Measurements from ENCODE around the gene LSMEM2.
"Not testable (repeated sequence)": the region's sequence is repeated elsewhere in the genome, so short reads cannot be mapped to it uniquely, and the experiment has no call there.

LSMEM2 gene

DNA sequence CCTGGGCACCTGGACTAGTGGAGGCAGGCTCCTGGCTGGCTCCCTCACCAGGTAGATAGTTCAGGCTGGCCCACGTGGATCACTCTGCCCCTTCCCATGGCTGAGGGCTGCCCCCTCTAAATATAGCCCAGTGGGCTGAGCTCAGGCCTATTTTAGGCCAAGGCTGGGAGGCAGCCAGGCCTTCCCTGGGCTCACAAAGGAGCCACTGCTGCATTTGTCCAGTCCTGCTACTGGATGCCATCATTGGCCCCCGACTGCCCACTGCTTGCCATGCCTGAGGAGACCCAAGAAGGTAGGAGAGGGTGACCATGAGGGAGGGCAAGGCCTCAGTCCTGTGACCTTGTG, at the start of gene LSMEM2:
LSMEM2 (plus strand) TSS at position 208 of the 345 bp plus-strand sequence; CDS start at position 235, 27 bp downstream.
- DNase-seq (ENCODE audit: low spot score), result no peak

DNA sequence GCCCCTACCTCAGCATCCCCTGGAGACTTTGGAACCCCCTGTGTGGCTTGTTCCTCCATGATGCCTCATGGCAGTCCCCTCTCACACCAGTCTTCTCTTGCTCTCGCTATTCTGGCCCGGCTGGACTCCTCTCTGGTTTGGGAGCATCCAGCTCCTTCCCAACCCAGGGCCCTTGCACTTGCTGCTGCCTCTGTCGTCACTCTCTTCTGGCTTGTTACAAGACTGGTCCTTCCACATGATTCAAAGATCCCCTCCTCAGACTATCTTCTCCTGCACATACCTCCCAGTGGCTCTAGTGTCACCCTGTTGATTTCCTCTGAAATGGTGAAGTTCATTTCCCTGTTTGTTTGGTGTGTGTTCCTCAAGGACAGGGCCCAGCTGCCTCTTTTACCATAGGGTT, 49.4 kb upstream of the LSMEM2 start:
- DNase-seq (ENCODE audit: low spot score), result no peak

GRCh38 chr3:50230104-50230793, 48.6 kb upstream of the LSMEM2 start:
- DNase-seq (ENCODE audit: low spot score), result no peak

DNA sequence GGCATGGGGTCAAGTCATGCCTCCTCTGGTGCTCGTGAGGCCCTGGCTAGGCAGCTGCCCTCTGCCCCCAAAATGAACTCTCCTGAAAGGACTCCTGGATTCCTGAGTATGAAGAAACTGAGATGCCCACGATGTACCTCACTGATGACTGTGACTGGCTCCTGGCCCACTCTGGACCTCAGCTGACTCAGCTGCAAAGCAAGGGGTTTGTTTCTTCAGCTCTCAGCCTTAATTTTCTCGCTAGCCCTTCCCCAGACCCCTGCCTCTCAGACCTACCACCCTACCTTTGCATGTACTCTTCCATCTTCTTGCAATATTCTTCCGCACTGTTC, 48.1 kb upstream of the LSMEM2 start:
- no peak for DNase-seq (ENCODE audit: low spot score)

- no peak for DNase-seq (ENCODE audit: low spot score)
Observed at GRCh38 chr3:50231581-50231980, 47.3 kb upstream of the LSMEM2 start.

DNA sequence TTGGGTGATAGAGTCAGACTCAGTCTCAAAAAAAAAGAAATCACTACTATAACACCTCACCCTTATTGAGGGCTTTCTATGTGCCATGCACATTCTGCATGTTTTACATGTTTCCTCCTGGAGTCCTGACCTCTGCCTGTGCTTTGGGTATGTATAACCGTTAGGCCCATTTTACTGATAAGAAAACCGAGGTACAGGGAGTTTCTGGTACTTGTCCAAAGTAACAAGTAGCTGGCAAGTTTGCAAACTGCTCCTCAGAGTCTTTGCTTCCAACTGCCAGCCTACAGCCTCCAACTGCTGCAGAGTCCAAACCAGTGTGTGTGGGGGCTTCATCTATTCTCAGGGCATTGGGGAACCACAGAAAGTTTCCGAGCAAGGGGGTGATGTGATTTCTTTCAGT, 46.6 kb upstream of the LSMEM2 start:
- no peak for DNase-seq (ENCODE audit: low spot score)

GRCh38 chr3:50233176-50233575, 45.7 kb upstream of the LSMEM2 start:
- no peak for DNase-seq (ENCODE audit: low spot score)

GRCh38 chr3:50235716-50236483, 43.0 kb upstream of the LSMEM2 start, which contains the start of gene GNAI2:
Gene GNAI2, plus strand, starts transcription at chr3:50236204. Its CDS starts 132 bp downstream, at chr3:50236336.
- peak; percentile 99 for DNase-seq (ENCODE audit: low spot score)

- DNase-seq (ENCODE audit: low spot score), result no peak
Observed at GRCh38 chr3:50236484-50237132, 42.3 kb upstream of the LSMEM2 start.

GRCh38 chr3:50237133-50237651, 41.7 kb upstream of the LSMEM2 start:
- no peak for DNase-seq (ENCODE audit: low spot score)

- DNase-seq (ENCODE audit: low spot score), result no peak
Observed at GRCh38 chr3:50237754-50238548, 40.9 kb upstream of the LSMEM2 start.

DNA sequence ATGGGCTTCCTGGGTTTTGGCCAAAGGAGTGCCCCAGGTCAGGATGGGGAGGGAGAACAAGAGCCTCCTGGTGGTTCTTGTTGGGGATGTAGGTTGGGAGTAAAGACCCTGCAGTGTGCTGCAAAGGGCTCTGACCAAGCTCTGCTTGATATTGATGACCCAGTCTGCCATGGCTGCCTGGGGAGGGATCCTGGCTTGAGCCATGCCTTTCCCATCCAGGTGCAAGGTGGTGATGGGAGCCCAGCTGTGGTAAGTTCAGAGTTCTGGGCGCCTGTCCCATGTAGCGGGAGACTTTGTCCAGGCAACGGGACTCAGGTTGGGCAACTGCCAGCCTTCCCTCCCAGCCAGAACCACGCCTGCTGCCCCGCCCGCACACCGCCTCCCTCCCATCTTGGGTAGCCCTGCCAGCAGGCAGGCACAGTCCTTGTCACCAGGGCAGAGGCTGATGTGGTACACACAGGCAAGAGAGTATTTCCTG, 40.3 kb upstream of the LSMEM2 start:
- DNase-seq (ENCODE audit: low spot score), result peak; percentile 69

- no peak for DNase-seq (ENCODE audit: low spot score)
Observed at GRCh38 chr3:50239649-50240048, 39.2 kb upstream of the LSMEM2 start.

- no peak for DNase-seq (ENCODE audit: low spot score)
Observed at GRCh38 chr3:50241163-50241562, 37.7 kb upstream of the LSMEM2 start.

DNA sequence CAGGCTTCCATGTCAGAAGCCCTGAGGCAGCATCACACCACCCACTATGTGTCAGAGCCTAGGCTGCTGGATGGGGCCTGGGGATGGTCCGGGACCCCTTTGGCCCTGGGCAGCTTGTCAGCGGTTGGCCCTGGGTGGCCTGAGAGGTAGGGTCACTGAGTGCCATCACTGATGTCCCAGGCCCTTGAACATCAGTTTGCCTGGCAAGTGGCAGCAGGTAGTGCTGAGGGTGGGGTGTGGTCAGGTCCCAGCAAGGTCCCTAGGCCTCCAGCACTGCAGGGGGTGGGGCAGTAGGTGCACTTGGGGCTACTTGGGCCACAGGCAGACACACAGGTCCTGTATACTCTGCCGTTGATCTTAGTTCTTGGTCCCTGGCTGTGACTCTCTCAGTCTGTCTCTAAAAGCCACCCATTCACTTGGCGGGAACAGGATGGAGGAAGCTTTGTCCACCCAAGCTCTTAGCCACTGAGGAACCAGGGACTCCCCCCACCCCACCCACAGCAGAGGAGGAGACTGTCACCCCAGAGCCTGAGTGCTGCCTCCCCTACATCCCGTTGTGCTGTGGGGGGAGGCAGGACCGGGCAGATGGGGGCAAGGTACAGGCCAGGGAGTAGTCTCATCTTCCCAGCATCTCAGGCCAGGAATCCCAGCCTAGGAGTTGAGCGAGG, 37.0 kb upstream of the LSMEM2 start:
- DNase-seq (ENCODE audit: low spot score), result no peak

- no peak for DNase-seq (ENCODE audit: low spot score)
Observed at GRCh38 chr3:50242381-50242770, 36.5 kb upstream of the LSMEM2 start.

- no peak for DNase-seq (ENCODE audit: low spot score)
Observed at GRCh38 chr3:50242851-50243542, 35.9 kb upstream of the LSMEM2 start.

GRCh38 chr3:50243543-50243895, 35.4 kb upstream of the LSMEM2 start:
- DNase-seq (ENCODE audit: low spot score), result no peak

DNA sequence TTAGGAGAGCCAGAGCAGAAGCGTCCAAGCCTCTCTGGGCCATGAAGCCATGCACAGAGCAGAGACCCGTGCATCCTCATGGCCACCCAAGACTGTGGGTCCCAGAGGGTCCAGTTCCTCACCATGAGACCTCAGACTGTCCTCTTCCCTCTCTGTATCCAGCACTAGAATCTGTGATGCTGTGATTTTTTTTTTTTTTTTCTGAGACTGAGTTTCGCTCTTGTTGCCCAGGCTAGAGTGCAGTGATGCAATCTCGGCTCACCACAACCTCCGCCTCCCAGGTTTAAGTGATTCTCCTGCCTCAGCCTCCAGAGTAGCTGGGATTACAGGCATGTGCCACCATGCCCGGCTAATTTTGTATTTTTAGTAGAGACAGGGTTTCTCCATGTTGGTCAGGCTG, 34.1 kb upstream of the LSMEM2 start:
- not testable (repeated sequence) for DNase-seq (ENCODE audit: low spot score)

DNA sequence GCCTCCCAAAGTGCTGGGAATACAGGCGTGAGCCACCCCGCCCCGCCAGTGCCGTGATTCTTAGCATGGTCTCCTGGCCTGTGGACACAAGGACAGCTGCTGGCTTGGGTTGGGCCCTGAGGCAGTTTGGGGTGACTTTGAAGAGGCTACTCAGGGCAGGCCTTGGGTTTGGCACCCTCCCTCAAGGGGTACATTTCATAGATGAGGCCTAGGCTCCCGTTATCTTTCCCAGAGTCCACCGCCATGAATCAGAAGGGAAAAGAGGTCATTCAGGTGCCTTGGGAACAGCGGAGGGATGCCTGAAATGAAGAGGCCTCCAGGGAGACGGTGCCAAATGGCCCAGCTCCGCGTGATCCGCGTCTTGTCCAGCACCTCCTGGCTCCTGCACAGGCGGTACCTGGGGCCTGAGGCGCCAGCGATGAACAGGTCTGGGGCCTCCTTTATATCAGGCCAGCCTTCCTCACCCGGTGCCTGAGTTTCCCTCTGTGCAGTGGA, 33.6 kb upstream of the LSMEM2 start:
- DNase-seq (ENCODE audit: low spot score), result no peak

Data from LoVo (cell line).